ENCODE data around the gene ADPRHL1.
A peak's percentile ranks its signal among the peaks of the same experiment; 100 is the strongest.

Gene ADPRHL1

GRCh38 chr13:113426591-113426986, 26.7 kb downstream of the ADPRHL1 start:
- DNase-seq (ENCODE audit: low read depth), result no peak

DNA sequence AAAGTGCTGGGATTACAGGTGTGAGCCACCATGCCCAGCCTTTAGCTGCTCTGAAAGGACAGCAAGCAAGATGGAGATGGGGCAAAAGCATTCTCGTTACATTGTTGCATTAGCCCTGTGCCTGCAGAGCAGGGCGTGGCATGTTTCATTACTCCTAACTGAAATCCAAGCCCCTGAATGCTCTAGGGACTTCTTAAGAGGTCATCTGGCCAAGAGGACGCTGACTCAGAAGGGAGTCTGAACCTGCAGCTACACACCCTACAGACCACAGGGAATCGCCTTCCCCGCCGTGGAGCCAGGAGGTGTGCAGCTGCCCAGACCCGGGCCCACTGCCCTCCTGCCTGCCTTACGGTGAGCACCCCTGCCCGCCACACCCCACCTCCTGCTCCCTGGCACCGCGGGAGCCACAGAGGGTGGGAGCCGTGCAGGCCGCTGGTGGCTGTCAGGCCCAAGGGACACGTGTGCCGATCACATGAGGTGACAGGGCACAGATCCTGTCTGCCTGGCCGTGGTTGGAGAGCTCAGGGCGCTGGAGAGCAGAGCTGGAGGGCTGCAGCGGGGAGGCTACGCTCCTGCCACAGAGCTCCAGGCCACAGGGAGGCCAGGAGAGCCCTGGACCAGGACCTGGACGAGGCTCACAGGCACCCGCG, 27.2 kb downstream of the ADPRHL1 start:
- peak; percentile 83 for DNase-seq (ENCODE audit: low read depth)
- H3K4me3 ChIP-seq (ENCODE audit: low read depth, low read length), result no peak overlapping the region

More at GRCh38 chr13:113426591-113426986, 26.7 kb downstream of the ADPRHL1 start:
- TF ChIP-seq CTCF (IDR thresholded peaks at IDR 0.05; ENCODE audit: low read depth, low read length) (no peak), MAX (IDR thresholded peaks at IDR 0.05; ENCODE audit: low read depth, low read length) (no peak), POLR2A (IDR thresholded peaks at IDR 0.05; ENCODE audit: extremely low read depth, insufficient read length) (no peak), MYC (IDR thresholded peaks at IDR 0.05; ENCODE audit: low read depth, low read length) (no peak)
- no peak overlapping the region for H3K4me3 ChIP-seq (ENCODE audit: low read depth, low read length)

DNA sequence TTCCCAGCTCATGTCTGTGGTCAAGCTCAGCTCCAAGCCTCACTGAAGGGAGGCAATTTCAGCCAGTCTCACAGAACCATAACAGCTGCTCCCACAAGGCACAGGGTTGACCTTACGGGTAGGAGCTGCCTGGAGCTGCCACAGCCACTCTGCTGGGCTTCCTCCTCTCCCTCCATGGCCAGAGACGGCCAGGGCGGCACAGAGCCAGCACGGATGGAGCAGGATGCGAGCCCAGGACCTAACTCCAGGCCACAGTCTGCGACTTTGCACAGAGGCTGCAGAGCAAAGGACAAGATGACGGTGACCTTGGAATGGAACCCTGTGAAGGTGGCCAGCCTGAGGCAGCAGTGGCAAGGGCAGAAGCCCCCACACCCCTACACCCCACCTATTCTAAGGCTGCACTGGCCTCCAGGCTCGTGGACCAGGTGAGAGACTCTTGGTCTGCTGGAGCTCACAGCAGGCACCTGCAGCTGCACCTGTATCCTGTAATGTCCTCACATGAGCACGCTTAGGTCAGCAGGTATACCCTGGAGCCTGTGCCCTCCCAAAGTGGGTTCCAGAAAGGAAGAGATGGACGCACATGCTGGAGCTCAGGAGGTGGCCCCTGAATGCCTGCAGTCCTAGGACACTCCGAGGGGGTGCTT, 29.6 kb downstream of the ADPRHL1 start:
- no peak for TF ChIP-seq CTCF (IDR thresholded peaks at IDR 0.05; ENCODE audit: low read depth, low read length)
- no peak for TF ChIP-seq POLR2A (IDR thresholded peaks at IDR 0.05; ENCODE audit: extremely low read depth, insufficient read length)
- TF ChIP-seq MAX (IDR thresholded peaks at IDR 0.05; ENCODE audit: low read depth, low read length), result no peak
- no peak for TF ChIP-seq MYC (IDR thresholded peaks at IDR 0.05; ENCODE audit: low read depth, low read length)
- DNase-seq (ENCODE audit: low read depth), result no peak
- no peak overlapping the region for H3K4me3 ChIP-seq (ENCODE audit: low read depth, low read length)

More for the DNA sequence above, 27.2 kb downstream of the ADPRHL1 start:
- peak; percentile 55 for TF ChIP-seq MAX (IDR thresholded peaks at IDR 0.05; ENCODE audit: low read depth, low read length)
- TF ChIP-seq MYC (IDR thresholded peaks at IDR 0.05; ENCODE audit: low read depth, low read length), result no peak

DNA sequence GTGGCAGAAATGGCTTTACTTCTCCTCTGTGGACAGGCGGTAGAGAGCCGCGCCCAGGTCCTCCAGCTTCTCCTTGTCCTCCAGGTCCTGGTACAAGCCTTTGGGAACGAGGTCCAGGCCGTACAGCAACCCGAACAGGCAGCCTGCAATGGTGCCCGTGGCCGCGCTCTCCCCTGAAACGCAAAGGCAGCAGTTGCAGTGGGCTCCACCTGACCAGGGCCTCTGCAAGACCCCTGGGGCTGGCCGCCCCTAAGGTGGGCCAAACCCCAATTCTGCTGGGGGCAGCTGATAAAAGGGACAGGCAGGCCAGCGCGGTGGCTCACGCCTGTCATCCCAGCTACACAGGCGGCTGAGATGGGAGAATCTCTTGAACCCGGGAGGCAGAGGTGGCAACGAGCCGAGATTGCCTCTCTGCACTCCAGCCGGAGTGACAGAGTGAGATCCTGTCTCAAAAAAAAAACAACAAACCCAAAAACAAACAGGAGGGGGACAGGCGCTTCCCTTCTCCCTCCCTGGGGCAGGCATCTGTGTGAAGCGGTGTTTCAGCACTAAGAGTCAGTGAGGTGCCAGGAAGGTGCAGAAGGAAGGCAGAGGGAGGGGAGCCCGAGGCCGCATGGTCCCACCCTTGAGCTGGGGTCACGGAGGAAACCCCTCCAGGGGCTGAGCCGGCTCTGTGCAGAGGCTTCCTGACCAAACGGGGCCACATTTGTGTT, 30.3 kb downstream of the ADPRHL1 start:
- DNase-seq (ENCODE audit: low read depth), result no peak
- TF ChIP-seq POLR2A (IDR thresholded peaks at IDR 0.05; ENCODE audit: extremely low read depth, insufficient read length) (no peak), MAX (IDR thresholded peaks at IDR 0.05; ENCODE audit: low read depth, low read length) (no peak), MYC (IDR thresholded peaks at IDR 0.05; ENCODE audit: low read depth, low read length) (no peak), CTCF (IDR thresholded peaks at IDR 0.05; ENCODE audit: low read depth, low read length) (no peak)
- no peak overlapping the region for H3K4me3 ChIP-seq (ENCODE audit: low read depth, low read length)

- no peak for TF ChIP-seq MYC (IDR thresholded peaks at IDR 0.05; ENCODE audit: low read depth, low read length)
- TF ChIP-seq MAX (IDR thresholded peaks at IDR 0.05; ENCODE audit: low read depth, low read length), result no peak
- no peak for TF ChIP-seq POLR2A (IDR thresholded peaks at IDR 0.05; ENCODE audit: extremely low read depth, insufficient read length)
- no peak for TF ChIP-seq CTCF (IDR thresholded peaks at IDR 0.05; ENCODE audit: low read depth, low read length)
- DNase-seq (ENCODE audit: low read depth), result no peak
- H3K4me3 ChIP-seq (ENCODE audit: low read depth, low read length), result no peak overlapping the region
Measured at GRCh38 chr13:113421673-113422270, 31.5 kb downstream of the ADPRHL1 start.

All from NB4 (cell line).